Gastroesophageal sphincter (tissue), 3 donors: ENCODE data around the gene CTPS2.

ENCODE experiments used
- CTCF ChIP-seq, 4 experiments: fragments of 200-600 bp in 2 of 4; fragments of 450-650 bp in 2 of 4; sonication (generic) in 1 of 4; IDR thresholded peaks; one replicate each; pipeline ENCODE4 v1.5.1; 2017 to 2019; ENCODE audit warnings: antibody characterized with exemption in 4 of 4, mild to moderate bottlenecking in 2 of 4, moderate library complexity in 2 of 4
- POLR2AphosphoS5 ChIP-seq: sonication (generic); formaldehyde crosslinking; IDR thresholded peaks from one replicate; pipeline ENCODE4 v1.6.1; 2017; ENCODE audit warnings: antibody characterized with exemption

GRCh38 chrX:16589211-16589610 is 123.3 kb downstream of the CTPS2 start:
- TF ChIP-seq CTCF (IDR thresholded peaks at IDR 0.05): no peak
- TF ChIP-seq POLR2AphosphoS5: no peak
